ENCODE results near the gene ASB13. TPM values are rescaled to one million over a fixed set of nuclear protein-coding genes. Genes with fewer than 3 reads are reported as not detected.

Gene ASB13
- polyA plus RNA-seq, 1 of the 3 experiments (the other 2 are of a cell fraction): 9.2 TPM

GRCh38 chr10:5659702-5660528, 6.5 kb downstream of the ASB13 start:
- H2AFZ ChIP-seq (ENCODE audit: low read depth): no peak overlapping the region
- DNase-seq: no peak
- no peaks in the 10 kb centered on the region for H3K36me3 ChIP-seq (replicated peaks in 1 of 2; ENCODE audit: control insufficient read depth in 1 of 2, insufficient read depth in 2 of 2, low read length in 1 of 2)
- no peak overlapping the region for H3K9ac ChIP-seq
- H3K79me2 ChIP-seq (ENCODE audit: insufficient read depth): peaks cover 10% of the 10 kb centered on the region; the same call in 1 of the 2 replicates
- no peaks in the 10 kb centered on the region for H3K9me3 ChIP-seq
- H3K4me2 ChIP-seq: no peak overlapping the region
- 0 out of 2 replicates have a peak, but pooled peaks cover 5% of the 10 kb centered on the region for H4K20me1 ChIP-seq (ENCODE audit: insufficient read depth)
- H3K4me1 ChIP-seq (ENCODE audit: control insufficient read depth in 1 of 2, insufficient read depth in 2 of 2, low read depth in 1 of 2, low read length in 1 of 2): peaks cover 0 to 7% of the 10 kb centered on the region in 2 experiments; a peak in 1 of 4 replicates
- WGBS (ENCODE audit: low lambda C conversion rate): 71% methylated on average over 15 of the region's 16 CpGs
- no peaks in the 10 kb centered on the region for H3K9me2 ChIP-seq
- H3K27ac ChIP-seq (ENCODE audit: low read depth in 2 of 2, low read length in 1 of 2): no peak overlapping the region
- ChIA-PET CTCF (interaction anchor here (1.2 to 1.4 kb wide), 3 partner anchors 24 to 37 kb away, joined by 3 read pairs; no protein-coding TSS in a partner anchor), POLR2A (no interaction called here)
- TF ChIP-seq FOSL2 (IDR thresholded peaks at IDR 0.05; ENCODE audit: borderline replicate concordance, low read depth): peak; percentile 20; the same call in 1 of the 2 replicates
- TF ChIP-seq, protein P1, sequence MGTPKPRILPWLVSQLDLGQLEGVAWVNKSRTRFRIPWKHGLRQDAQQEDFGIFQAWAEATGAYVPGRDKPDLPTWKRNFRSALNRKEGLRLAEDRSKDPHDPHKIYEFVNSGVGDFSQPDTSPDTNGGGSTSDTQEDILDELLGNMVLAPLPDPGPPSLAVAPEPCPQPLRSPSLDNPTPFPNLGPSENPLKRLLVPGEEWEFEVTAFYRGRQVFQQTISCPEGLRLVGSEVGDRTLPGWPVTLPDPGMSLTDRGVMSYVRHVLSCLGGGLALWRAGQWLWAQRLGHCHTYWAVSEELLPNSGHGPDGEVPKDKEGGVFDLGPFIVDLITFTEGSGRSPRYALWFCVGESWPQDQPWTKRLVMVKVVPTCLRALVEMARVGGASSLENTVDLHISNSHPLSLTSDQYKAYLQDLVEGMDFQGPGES (IDR thresholded peaks at IDR 0.05; ENCODE audit: low read depth, low read length): no peak
- no peak for TF ChIP-seq SMC3 (IDR thresholded peaks at IDR 0.05; ENCODE audit: low read depth, low read length)
- TF ChIP-seq FOXM1 (IDR thresholded peaks at IDR 0.05; ENCODE audit: low read depth): no peak
- H3K4me3 ChIP-seq (ENCODE audit: low read depth in 2 of 2, low read length in 1 of 2): no peak overlapping the region
- H3K27me3 ChIP-seq (ENCODE audit: insufficient read depth): no peaks in the 10 kb centered on the region
- H3F3A ChIP-seq (replicated peaks; ENCODE audit: insufficient read depth): no peaks in the 10 kb centered on the region

- Histone ChIP-seq H2AFZ (ENCODE audit: low read depth) (no peak overlapping the region), H3K4me1 (ENCODE audit: control insufficient read depth in 1 of 2, insufficient read depth in 2 of 2, low read depth in 1 of 2, low read length in 1 of 2) (peaks cover 0 to 2% of the 10 kb centered on the region in 2 experiments; a peak in 1 of 4 replicates)
- CTCF ChIA-PET: interaction anchor here (1.2 kb wide), 1 partner anchor 28 kb away, joined by 3 read pairs; no protein-coding TSS in a partner anchor
Measured at GRCh38 chr10:5658871-5659618, 7.3 kb downstream of the ASB13 start.

More at GRCh38 chr10:5658871-5659618, 7.3 kb downstream of the ASB13 start:
- Histone ChIP-seq H3K27ac (ENCODE audit: low read depth in 2 of 2, low read length in 1 of 2) (no peak overlapping the region), H3K4me3 (ENCODE audit: low read depth in 2 of 2, low read length in 1 of 2) (no peak overlapping the region), H3F3A (replicated peaks; ENCODE audit: insufficient read depth) (no peaks in the 10 kb centered on the region), H4K20me1 (ENCODE audit: insufficient read depth) (0 out of 2 replicates have a peak, but pooled peaks cover 5% of the 10 kb centered on the region), H3K4me2 (no peak overlapping the region), H3K9me3 (no peaks in the 10 kb centered on the region), H3K79me2 (ENCODE audit: insufficient read depth) (peaks cover 10% of the 10 kb centered on the region; the same call in 1 of the 2 replicates), H3K9me2 (no peaks in the 10 kb centered on the region), H3K27me3 (ENCODE audit: insufficient read depth) (no peaks in the 10 kb centered on the region), H3K9ac (no peak overlapping the region), H3K36me3 (replicated peaks in 1 of 2; ENCODE audit: control insufficient read depth in 1 of 2, insufficient read depth in 2 of 2, low read length in 1 of 2) (no peaks in the 10 kb centered on the region)
- POLR2A ChIA-PET: no interaction called here
- 95% methylated on average over 19 of the region's 20 CpGs for WGBS (ENCODE audit: low lambda C conversion rate)
- no peak for DNase-seq
- no peak for TF ChIP-seq SIN3A (IDR thresholded peaks at IDR 0.05; ENCODE audit: borderline replicate concordance, low read depth, low read length)
- TF ChIP-seq, protein P1 (IDR thresholded peaks at IDR 0.05; ENCODE audit: low read depth, low read length): no peak
